Naive thymus-derived CD4-positive, alpha-beta T cell (primary cell): ENCODE results near the gene SPOCK3. TPM values are rescaled to one million over a fixed set of nuclear protein-coding genes. Genes with fewer than 3 reads are reported as not detected.
"Not testable (repeated sequence)": the region's sequence is repeated elsewhere in the genome, so short reads cannot be mapped to it uniquely, and the experiment has no call there.

Experiments used
- ATAC-seq: fragments of 150-1000 bp; cut with Tn5 transposase; 2 replicates; pipeline ENCODE4 v1.10.0; 2021; ENCODE audit warnings: mild to moderate bottlenecking, moderate library complexity
- CTCF ChIA-PET: fragments of 350-600 bp; sonication (Branson Sonifier 250); formaldehyde crosslinking; loops from one replicate; lab custom pipeline; 2021; ENCODE audit warnings: antibody characterized with exemption; lab: Charles Lee
- POLR2A ChIA-PET: fragments of 350-600 bp; sonication (Branson Sonifier 250); formaldehyde crosslinking; loops from one replicate; lab custom pipeline; 2021; ENCODE audit warnings: antibody characterized with exemption, inconsistent platforms; lab: Charles Lee
- DNase-seq, 9 donors: peaks; one replicate each; pipeline versions ENCODE4 v3.0.0 to v3.0.0-alpha.2; 2020 to 2022; ENCODE audit warnings: mixed read lengths in 1 of 9
- H3K27ac ChIP-seq: one replicate; pipeline ENCODE4 v1.7.0; 2013; ENCODE audit warnings: mild to moderate bottlenecking, low read depth, low read length, moderate library complexity
- H3K27me3 ChIP-seq, 2 donors: one replicate each; pipeline ENCODE4 v1.7.0; 2013; ENCODE audit warnings: low read length in 2 of 2, mild to moderate bottlenecking in 2 of 2, moderate library complexity in 2 of 2; ENCODE audit not compliant: control insufficient read depth in 2 of 2, insufficient read depth in 2 of 2
- H3K36me3 ChIP-seq, 3 experiments: 1 replicate in 2 of 3; 2 replicates in 1 of 3; pipeline ENCODE4 v1.7.0; 2013; ENCODE audit warnings: low read length in 3 of 3, mild to moderate bottlenecking in 3 of 3, moderate library complexity in 1 of 3; ENCODE audit not compliant: insufficient read depth in 3 of 3, control insufficient read depth in 2 of 3
- H3K4me1 ChIP-seq, 2 donors: one replicate each; pipeline ENCODE4 v1.7.0; 2013; ENCODE audit warnings: low read length in 2 of 2, mild to moderate bottlenecking in 2 of 2, moderate library complexity in 1 of 2; ENCODE audit not compliant: control insufficient read depth in 2 of 2, insufficient read depth in 2 of 2
- H3K4me3 ChIP-seq: 2 replicates; pipeline ENCODE4 v1.7.0; 2013; ENCODE audit warnings: mild to moderate bottlenecking, low read length
- H3K9me3 ChIP-seq, 3 experiments: 1 replicate in 2 of 3; 2 replicates in 1 of 3; pipeline ENCODE4 v1.7.0; 2013; ENCODE audit warnings: low read length in 3 of 3; ENCODE audit not compliant: control insufficient read depth in 2 of 3
- H3K27ac Mint-ChIP-seq, 9 donors: one replicate each; pipeline ENCODE4 v1.8.0; 2020 to 2022; ENCODE audit warnings: mixed read lengths in 9 of 9, mild to moderate bottlenecking in 8 of 9, moderate library complexity in 5 of 9, inconsistent platforms in 2 of 9
- H3K27me3 Mint-ChIP-seq, 5 donors: one replicate each; pipeline ENCODE4 v1.8.0; 2021 to 2022; ENCODE audit warnings: mixed read lengths in 5 of 5, mild to moderate bottlenecking in 1 of 5
- H3K36me3 Mint-ChIP-seq, 5 donors: one replicate each; pipeline ENCODE4 v1.8.0; 2020 to 2022; ENCODE audit warnings: mixed read lengths in 5 of 5, mild to moderate bottlenecking in 3 of 5, inconsistent platforms in 1 of 5
- H3K4me1 Mint-ChIP-seq, 7 donors: one replicate each; pipeline ENCODE4 v1.8.0; 2020 to 2022; ENCODE audit warnings: mixed read lengths in 7 of 7, mild to moderate bottlenecking in 3 of 7, inconsistent platforms in 1 of 7
- H3K4me3 Mint-ChIP-seq, 10 donors: one replicate each; pipeline ENCODE4 v1.8.0; 2020 to 2022; ENCODE audit warnings: mild to moderate bottlenecking in 10 of 10, mixed read lengths in 10 of 10, moderate library complexity in 6 of 10, inconsistent platforms in 2 of 10
- H3K9me3 Mint-ChIP-seq, 11 donors: one replicate each; pipeline ENCODE4 v1.8.0; 2020 to 2022; ENCODE audit warnings: mixed read lengths in 11 of 11, mild to moderate bottlenecking in 4 of 11, inconsistent platforms in 1 of 11, moderate library complexity in 1 of 11
- intact Hi-C, 2 donors: fragments of 100-400 bp; cut with micrococcal nuclease; formaldehyde crosslinking; loops; one replicate each; pipeline ENCODE4 v1.15.1; 2023
- polyA plus RNA-seq, 2 donors: library from polyadenylated mRNA; unstranded; fragments of 300-500 nt; fragmentation: Illumina TruSeq; gene quantifications; one replicate each; pipeline ENCODE4 v1.2.3, GENCODE V29; 2021
- total RNA-seq, 6 experiments: library from RNA in 5 of 6; stranded (reverse) in 5 of 6; gene quantifications; 1 replicate in 5 of 6; 2 replicates in 1 of 6; pipeline ENCODE4 v1.2.3 and lab custom pipeline; 2021 to 2026

Gene SPOCK3
- total and polyA plus RNA-seq, 7 experiments from 2014 or later, result 0.54 TPM; not detected in 6

DNA sequence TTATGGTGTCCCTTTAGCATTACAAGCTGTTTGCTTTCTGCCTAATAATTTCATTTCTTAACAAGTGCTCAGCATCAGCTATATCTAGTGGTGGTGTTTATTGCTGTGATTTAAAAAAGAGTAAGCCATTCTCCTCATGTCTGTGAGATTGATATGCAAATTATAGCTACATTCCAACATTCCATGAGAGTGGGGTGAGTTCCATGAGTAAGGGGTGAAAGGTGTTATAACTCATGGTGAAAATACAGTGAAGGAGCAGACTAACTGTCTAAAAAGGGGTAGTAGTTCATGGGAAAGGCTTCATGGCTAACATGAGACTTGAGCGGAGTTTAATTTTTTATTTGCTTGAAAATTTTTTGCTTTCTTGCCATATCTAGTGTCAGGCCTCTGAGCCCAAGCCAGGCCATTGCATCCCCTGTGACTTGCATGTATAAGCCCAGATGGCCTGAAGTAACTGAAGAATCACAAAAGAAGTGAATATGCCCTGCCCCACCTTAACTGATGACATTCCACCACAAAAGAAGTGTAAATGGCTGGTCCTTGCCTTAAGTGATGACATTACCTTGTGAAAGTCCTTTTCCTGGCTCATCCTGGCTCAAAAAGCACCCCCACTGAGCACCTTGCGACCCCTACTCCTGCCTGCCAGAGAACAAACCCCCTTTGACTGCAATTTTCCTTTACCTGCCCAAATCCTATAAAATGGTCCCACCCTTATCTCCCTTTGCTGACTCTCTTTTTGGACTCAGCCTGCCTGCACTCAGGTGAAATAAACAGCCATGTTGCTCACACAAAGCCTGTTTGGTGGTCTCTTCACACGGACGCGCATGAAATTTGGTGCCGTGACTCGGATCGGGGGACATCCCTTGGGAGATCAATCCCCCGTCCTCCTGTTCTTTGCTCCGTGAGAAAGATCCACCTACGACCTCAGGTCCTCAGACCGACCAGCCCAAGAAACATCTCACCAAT lies 518.3 kb downstream of the SPOCK3 start:
- intact Hi-C loops, H3K36me3 Mint-ChIP-seq, H3K4me3 Mint-ChIP-seq, H3K36me3 ChIP-seq, POLR2A ChIA-PET, H3K4me1 Mint-ChIP-seq, H3K4me1 ChIP-seq, H3K9me3 ChIP-seq, H3K27ac ChIP-seq, CTCF ChIA-PET, DNase-seq, H3K4me3 ChIP-seq, H3K27me3 Mint-ChIP-seq, H3K27me3 ChIP-seq, H3K27ac Mint-ChIP-seq, ATAC-seq: not testable (repeated sequence)
- H3K9me3 Mint-ChIP-seq, result peaks cover 2 to 23% (median 19%) of the 10 kb centered on the region in 11 donors

DNA sequence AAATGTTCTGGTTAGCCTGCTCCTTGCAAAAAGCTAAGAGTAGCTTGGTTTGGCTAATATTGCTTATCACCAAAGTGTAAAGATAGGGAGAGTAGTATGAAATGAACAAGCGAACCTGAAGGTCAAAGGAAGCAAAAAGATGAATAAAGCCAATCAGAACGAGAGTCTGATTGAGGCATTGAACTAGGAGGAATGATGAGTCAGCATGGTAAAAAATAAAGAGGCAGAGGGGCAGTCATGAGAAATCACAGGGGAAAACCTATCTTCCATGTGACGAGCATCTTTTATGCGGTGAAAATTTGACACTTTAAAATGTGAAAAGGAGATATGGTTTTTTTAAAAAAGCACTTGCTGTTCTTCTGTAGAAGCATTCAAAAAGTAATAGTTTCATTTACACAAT lies 533.7 kb downstream of the SPOCK3 start:
- intact Hi-C loops, result no loop called here
- no peaks in the 10 kb centered on the region for H3K9me3 ChIP-seq
- no peak overlapping the region for H3K27ac ChIP-seq
- no peaks in the 10 kb centered on the region for H3K4me1 Mint-ChIP-seq
- H3K27ac Mint-ChIP-seq, result no peak overlapping the region
- no peaks in the 10 kb centered on the region for H3K27me3 Mint-ChIP-seq
- H3K4me3 Mint-ChIP-seq, result no peak overlapping the region
- H3K4me3 ChIP-seq, result no peak overlapping the region
- H3K4me1 ChIP-seq, result no peaks in the 10 kb centered on the region
- peaks cover 0 to 26% (median 8%) of the 10 kb centered on the region in 11 donors for H3K9me3 Mint-ChIP-seq
- DNase-seq (no peak), ATAC-seq (no peak)
- H3K27me3 ChIP-seq, result no peaks in the 10 kb centered on the region
- no peaks in the 10 kb centered on the region for H3K36me3 ChIP-seq
- ChIA-PET CTCF (no interaction called here), POLR2A (no interaction called here)
- peaks cover 0 to 4% (median 0%) of the 10 kb centered on the region in 5 donors for H3K36me3 Mint-ChIP-seq

DNA sequence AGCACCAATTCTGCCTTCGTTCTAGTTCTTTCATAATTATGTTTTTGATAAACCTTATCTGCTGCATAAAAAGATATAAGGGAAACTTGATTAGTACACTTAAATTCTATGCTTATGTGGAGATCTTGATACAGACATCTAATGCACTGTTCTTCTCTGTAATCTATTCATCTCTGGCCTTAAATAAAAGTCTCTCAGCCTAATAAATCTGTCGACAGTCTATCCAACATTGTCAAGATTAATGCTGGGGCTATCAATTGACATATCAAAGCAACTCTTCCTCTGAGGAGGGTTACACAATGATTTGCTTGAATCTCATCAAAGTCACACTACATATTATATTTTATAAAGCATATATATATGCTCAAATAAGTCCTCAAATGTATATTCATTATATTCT lies 545.5 kb downstream of the SPOCK3 start:
- Histone ChIP-seq H3K27ac (no peak overlapping the region), H3K9me3 (no peaks in the 10 kb centered on the region), H3K36me3 (no peaks in the 10 kb centered on the region), H3K27me3 (no peaks in the 10 kb centered on the region), H3K4me1 (no peaks in the 10 kb centered on the region), H3K4me3 (no peak overlapping the region)
- H3K4me1 Mint-ChIP-seq, result no peaks in the 10 kb centered on the region
- H3K27me3 Mint-ChIP-seq, result no peaks in the 10 kb centered on the region
- H3K36me3 Mint-ChIP-seq, result no peaks in the 10 kb centered on the region
- intact Hi-C loops, result no loop called here
- peaks cover 0 to 12% (median 0%) of the 10 kb centered on the region in 11 donors for H3K9me3 Mint-ChIP-seq
- ChIA-PET CTCF (no interaction called here), POLR2A (no interaction called here)
- no peak for ATAC-seq
- H3K4me3 Mint-ChIP-seq, result no peak overlapping the region
- DNase-seq, result no peak
- no peak overlapping the region for H3K27ac Mint-ChIP-seq

DNA sequence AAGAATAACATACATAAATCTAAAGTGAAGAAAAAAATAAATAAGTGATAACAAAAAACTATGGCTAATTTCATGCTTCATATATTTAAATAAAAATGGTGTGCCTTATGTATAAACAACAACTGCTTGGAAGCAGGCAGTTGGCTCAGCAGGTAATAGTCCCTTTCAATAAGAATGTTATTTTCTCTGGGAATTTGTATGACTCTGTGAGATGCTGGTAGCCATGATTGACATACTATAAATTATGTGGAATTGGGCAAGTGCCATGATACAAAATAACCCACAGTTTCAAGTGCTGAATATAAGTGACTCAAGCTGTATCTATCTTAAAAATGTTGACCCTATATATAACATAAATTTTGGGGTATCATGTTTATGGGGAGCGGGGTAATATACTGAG lies 546.5 kb downstream of the SPOCK3 start:
- H3K9me3 Mint-ChIP-seq, result peaks cover 0 to 12% (median 0%) of the 10 kb centered on the region in 11 donors
- H3K4me1 Mint-ChIP-seq, result no peaks in the 10 kb centered on the region
- H3K27ac Mint-ChIP-seq, result no peak overlapping the region
- H3K4me1 ChIP-seq, result no peaks in the 10 kb centered on the region
- no peaks in the 10 kb centered on the region for H3K36me3 Mint-ChIP-seq
- DNase-seq (no peak), ATAC-seq (no peak)
- ChIA-PET CTCF (no interaction called here), POLR2A (no interaction called here)
- no peak overlapping the region for H3K27ac ChIP-seq
- H3K27me3 Mint-ChIP-seq, result no peaks in the 10 kb centered on the region
- H3K4me3 Mint-ChIP-seq, result no peak overlapping the region
- no peaks in the 10 kb centered on the region for H3K9me3 ChIP-seq
- H3K36me3 ChIP-seq, result no peaks in the 10 kb centered on the region
- intact Hi-C loops, result no loop called here
- no peaks in the 10 kb centered on the region for H3K27me3 ChIP-seq
- H3K4me3 ChIP-seq, result no peak overlapping the region
